Frontal cortex (tissue), 4 donors: Measurements from ENCODE around the gene FERMT2. TPM values are rescaled to one million over a fixed set of nuclear protein-coding genes. Genes with fewer than 3 reads are reported as not detected.
"Not testable (repeated sequence)": the region's sequence is repeated elsewhere in the genome, so short reads cannot be mapped to it uniquely, and the experiment has no call there.

ENCODE experiments used
- DNase-seq, 2 donors: peaks; one replicate each; pipeline ENCODE4 v3.0.0; 2012; ENCODE audit warnings: low spot score in 2 of 2
- FAIRE-seq: peaks from 2 replicates; lab custom pipeline; 2012; peaks lifted over from hg19 to GRCh38; lab: Jason Lieb, UNC
- total RNA-seq: library from RNA; depleted of rRNA; stranded (reverse); fragments of >200 nt; gene quantifications from one replicate; pipeline ENCODE4 v1.2.3, GENCODE V29; 2014
- donor health status: control.
- donor health status: control.
- donor health status: control.

Gene FERMT2
- total RNA-seq, 1 donor from 2014 or later = 75.8 TPM

GRCh38 chr14:52873694-52874093 is 77.2 kb downstream of the FERMT2 start:
- FAIRE-seq (no peak), DNase-seq (no peak)

DNA sequence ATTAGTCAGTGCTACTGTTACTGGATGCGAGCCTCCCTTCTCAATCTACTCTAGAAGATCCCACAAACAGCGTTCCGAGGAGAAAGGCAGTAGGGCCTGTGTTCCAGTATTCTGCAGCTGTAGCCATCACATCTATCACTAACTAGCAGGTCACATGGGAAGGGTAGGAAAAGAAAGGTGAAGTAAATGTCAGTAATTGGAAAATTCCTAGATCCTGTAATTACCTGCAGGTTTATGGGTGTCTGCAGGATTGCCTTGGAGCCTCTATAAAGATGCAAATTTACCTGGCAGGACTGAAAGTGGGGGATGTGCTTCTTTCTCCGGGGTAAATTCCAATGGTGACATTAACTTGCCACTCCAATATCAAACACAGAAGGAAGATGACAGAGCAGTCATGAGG is 77.8 kb downstream of the FERMT2 start:
- FAIRE-seq = no peak

DNA sequence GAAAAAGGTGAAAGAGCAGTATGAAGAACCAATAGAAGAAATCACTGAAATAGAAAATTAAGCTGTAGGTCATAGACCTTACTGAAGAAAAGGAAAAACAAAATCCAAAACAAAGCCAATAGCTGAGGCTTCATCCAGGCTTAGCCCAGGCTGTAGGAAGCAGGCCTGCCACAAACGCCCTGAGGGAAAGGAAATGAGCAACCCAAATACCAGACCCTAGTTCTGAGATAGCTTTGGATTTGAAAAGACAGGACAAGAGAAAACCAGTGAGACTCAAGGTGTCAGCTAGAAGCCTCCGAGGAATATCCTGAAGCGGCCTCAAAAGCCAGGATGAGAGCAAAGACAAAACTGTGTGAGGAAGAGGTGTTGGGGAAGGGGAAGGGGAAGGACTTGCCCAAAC is 79.2 kb downstream of the FERMT2 start:
- FAIRE-seq = no peak

More for the DNA sequence above, 77.8 kb downstream of the FERMT2 start:
- no peak for DNase-seq

DNA sequence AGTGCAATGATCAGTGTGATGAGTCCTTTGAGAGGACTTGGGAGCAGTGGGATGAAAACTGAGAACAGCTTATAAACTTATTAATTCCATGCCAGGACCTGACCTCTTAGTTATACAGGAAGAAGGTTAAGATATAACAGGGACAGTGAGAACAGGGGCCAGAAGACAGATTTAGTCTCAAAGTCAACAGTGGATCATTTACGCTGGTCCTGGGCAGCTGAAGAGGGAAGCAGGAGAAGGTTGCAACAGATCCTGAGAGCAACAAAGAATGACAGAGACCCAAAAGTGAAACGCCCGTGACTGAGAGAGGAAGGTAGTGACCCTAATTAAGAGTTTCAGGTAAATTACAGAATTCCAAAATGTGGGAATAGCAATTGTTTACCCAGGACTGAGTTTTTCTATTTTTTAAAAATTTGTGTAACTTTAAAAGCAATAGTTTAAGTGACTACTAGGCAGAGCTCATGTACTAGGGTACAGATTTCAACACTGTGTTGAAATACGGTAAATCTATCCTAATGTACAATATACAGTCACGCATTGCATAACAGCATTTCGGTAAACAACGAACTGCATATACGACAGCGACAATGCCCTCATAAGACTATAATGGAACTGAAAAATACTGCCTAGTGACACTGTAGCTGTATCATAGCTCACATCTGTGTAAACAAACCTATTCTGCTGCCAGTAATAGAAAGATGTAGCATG is 81.8 kb downstream of the FERMT2 start:
- FAIRE-seq (no peak), DNase-seq (no peak)

More for the DNA sequence above, 79.2 kb downstream of the FERMT2 start:
- DNase-seq = no peak

GRCh38 chr14:52864893-52865292 is 86.0 kb downstream of the FERMT2 start:
- FAIRE-seq = not testable (repeated sequence)

GRCh38 chr14:52863334-52863700 is 87.5 kb downstream of the FERMT2 start:
- DNase-seq (no peak), FAIRE-seq (no peak)

More at GRCh38 chr14:52864893-52865292, 86.0 kb downstream of the FERMT2 start:
- not testable (repeated sequence) for DNase-seq

DNA sequence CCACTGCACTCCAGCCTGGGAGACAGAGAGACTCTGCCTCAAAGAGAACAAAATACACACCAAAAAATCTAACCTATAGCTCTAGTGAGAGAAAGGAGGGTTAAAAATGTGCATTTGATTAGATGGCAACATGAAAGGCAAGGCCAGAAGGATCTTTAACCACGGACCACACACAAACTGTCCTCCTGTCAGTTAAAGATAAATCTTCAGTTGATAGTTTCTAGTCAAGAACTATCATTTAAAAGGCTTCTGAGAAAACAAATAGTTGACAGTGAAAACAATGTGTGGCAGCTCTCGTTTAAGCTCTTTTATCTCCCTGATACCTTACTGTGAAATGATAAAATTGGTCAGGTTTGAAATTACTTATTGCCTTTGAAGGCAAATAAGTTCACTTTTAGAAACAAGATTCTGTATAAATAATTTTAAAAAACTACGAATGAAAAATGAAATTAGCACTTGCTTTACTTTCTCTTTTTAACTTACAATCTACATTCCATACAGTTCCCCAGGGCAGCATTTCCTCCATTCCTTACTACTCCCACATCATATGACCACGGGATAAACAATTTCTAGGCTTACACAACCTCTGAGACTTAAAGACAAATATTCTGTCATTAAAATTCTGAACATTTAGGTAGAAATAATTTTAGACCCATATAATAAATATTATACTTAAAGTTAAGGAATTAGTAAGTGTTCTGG is 88.1 kb downstream of the FERMT2 start:
- DNase-seq = no peak
- FAIRE-seq = no peak

DNA sequence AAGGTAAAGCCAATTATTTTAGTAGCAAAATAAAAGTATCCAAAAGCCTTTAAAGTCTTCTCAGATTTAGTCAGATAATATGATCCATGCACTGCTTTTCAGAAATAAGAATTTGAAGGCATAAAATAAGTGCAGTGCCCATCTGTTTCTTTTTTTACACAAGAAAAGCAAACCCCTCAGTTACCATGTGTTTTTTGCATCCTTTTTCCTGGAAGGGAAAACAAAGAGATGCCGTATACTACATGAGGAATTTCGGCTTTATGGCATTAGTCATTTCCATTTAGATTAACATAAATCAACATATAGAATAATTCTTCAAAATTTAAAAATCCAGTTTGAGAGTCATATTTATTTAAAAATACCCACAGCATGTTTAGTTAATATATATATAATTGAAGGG is 89.4 kb downstream of the FERMT2 start:
- FAIRE-seq (no peak), DNase-seq (no peak)

DNA sequence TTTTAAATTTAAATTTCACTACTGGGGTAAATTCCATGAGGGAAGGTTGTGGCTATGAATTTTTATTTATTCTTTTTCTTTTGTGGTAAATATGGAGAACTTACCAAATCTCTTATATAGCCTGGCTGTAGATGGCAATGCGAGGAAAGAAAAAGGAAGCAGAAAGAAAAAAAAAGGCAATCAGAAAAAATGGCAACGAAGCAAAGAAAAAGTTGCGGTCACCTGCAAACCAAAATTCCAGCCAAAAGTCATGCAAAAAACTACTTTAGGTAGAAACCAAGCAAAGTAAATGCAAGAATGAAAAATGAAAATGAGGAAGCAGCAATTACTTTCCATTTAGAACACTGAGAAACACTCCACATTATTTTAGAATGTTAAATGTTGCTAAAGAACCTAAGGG is 89.9 kb downstream of the FERMT2 start:
- DNase-seq = no peak
- FAIRE-seq = no peak

- FAIRE-seq (no peak), DNase-seq (no peak)
Measured at GRCh38 chr14:52860209-52860608, 90.6 kb downstream of the FERMT2 start.

- DNase-seq = no peak
- no peak for FAIRE-seq
Measured at GRCh38 chr14:52856139-52856538, 94.7 kb downstream of the FERMT2 start.

DNA sequence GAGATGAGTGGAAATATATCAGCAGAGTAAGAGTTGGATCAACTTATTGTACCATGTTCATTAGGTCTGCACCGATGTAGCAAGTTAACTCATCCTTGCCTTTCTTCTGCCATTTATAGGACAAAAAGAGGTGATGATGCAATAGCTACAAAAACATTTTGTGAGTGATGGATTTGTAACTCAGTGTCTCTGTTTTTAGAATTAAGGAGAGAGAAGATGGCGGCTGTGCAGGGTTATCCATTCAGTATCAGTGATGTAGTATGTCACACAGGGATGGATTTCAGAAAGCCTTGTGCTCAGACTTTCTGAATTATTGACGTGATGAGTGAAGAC is 97.4 kb downstream of the FERMT2 start:
- DNase-seq (no peak), FAIRE-seq (no peak)

DNA sequence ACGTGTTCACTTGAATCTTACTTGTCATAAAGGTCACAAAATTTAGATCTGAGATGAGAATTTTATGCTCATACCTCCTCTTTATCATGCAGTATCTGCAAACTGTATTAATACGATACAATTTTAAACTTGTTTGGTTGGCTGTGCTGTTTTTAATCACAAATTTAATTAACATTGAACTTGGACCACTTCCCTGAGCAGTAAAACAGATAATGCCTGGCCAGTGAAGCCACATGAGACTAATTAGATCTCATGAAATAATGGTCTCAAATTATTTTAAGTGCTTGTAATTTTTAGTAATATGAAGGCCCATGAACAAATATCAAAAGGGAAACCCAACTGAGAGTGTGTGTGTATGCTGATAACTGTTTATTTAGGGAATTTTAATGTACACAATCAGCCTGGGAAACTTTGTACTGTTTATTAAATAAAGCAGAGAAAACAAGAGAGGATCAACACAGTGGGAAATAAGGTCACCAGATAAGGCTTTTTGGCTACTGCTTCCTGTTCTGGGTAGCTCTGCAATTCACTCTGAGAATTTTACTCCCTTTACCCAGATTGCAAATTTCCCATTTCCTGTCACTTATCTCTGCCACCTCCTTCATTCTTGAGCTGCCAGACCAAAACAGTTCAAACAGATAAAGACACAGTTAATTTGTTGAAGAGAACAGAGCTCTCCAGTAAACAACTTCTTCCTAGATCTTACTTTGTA is 97.9 kb downstream of the FERMT2 start:
- DNase-seq (no peak), FAIRE-seq (no peak)

GRCh38 chr14:52850451-52850909 is 100.4 kb downstream of the FERMT2 start:
- DNase-seq = no peak
- no peak for FAIRE-seq

GRCh38 chr14:52848626-52849025 is 102.2 kb downstream of the FERMT2 start:
- FAIRE-seq (no peak), DNase-seq (no peak)

- FAIRE-seq = no peak
- DNase-seq = no peak
Measured at GRCh38 chr14:52846591-52846990, 104.3 kb downstream of the FERMT2 start.

- DNase-seq = no peak
- FAIRE-seq = no peak
Measured at GRCh38 chr14:52845081-52845480, 105.8 kb downstream of the FERMT2 start.

- DNase-seq (no peak), FAIRE-seq (no peak)
Measured at GRCh38 chr14:52844262-52845060, 106.4 kb downstream of the FERMT2 start.

- DNase-seq (peak; percentile 10 to 15), FAIRE-seq (no peak)
Measured at GRCh38 chr14:52840877-52841276, 110.0 kb downstream of the FERMT2 start.

DNA sequence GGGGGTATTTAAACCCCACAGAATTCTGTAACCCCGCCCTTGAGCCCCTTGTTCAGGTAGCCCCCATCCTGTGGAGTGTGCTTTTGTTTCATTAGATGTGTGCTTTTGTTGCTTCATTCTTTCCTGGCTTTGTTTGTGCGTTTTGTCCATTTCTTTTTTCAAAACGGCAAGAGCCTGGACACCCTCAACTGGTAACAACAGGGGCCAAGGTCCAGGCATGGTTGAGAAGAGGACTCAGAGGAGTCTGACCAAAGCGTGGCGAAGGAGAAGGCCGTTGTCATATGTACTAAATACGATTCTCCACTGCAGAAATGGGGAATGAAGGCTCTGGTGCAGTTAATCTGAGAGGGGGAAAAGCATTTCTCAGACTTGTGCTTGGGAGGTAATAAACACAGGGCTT is 113.4 kb downstream of the FERMT2 start:
- DNase-seq = no peak
- no peak for FAIRE-seq
